ENCODE data around the gene DCP1A. TPM values are rescaled to one million over a fixed set of nuclear protein-coding genes. Genes with fewer than 3 reads are reported as not detected.

The DCP1A gene
- total RNA-seq, 2 experiments from 2014 or later = 21.8 to 23.2 TPM

DNA sequence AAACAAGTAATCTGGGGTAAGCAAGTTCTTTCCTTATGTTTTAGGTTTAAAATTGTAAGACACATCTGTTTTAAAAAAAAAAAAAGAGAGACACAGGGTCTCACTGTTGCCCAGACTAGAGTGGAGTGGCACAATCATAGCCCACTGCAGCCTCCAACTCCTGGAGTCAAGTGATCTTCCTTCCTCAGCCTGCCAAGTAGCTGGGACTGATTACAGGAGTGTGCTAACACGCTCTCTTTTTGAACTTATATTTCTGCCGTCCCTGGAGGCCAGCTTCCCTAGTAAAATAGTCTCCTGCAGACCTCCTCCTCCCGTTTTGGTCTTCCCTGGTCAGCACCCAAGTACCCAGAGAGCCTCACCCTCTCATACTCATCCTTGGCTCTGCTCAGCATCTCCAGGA lies 35.5 kb downstream of the DCP1A start:
- BruUV-seq (replicated peaks) = no TSS peak
- no peak for TF ChIP-seq EZH2phosphoT487 (IDR thresholded peaks at IDR 0.05; ENCODE audit: borderline replicate concordance, low read depth, low read length)
- TF ChIP-seq CTCF (conservative IDR thresholded peaks at IDR 0.05; ENCODE audit: low read length) = no peak

GRCh38 chr3:53303957-53304356 lies 43.4 kb downstream of the DCP1A start:
- Histone ChIP-seq H2AFZ (ENCODE audit: low read length) (no peak overlapping the region), H3K9me2 (ENCODE audit: insufficient read depth, low read length) (no peaks in the 10 kb centered on the region), H3K36me3 (ENCODE audit: insufficient read depth, low read length) (peaks cover 64% of the 10 kb centered on the region), H3K4me3 (ENCODE audit: low read depth, low read length, poor library complexity, severe bottlenecking) (no peak overlapping the region), H4K20me1 (ENCODE audit: insufficient read depth, low read length) (no peaks in the 10 kb centered on the region), H3K4me2 (ENCODE audit: low read length) (no peak overlapping the region), H3K4me1 (ENCODE audit: insufficient read depth, low read length, poor library complexity, severe bottlenecking) (no peaks in the 10 kb centered on the region), H3K79me2 (ENCODE audit: insufficient read depth, low read depth, low read length) (no peaks in the 10 kb centered on the region), H3K9me3 (ENCODE audit: low read length) (no peaks in the 10 kb centered on the region), H3K27ac (ENCODE audit: low read depth, low read length, poor library complexity, severe bottlenecking) (no peak overlapping the region)
- TF ChIP-seq CTCF (conservative IDR thresholded peaks at IDR 0.05; ENCODE audit: low read length) (no peak), EZH2phosphoT487 (IDR thresholded peaks at IDR 0.05; ENCODE audit: borderline replicate concordance, low read depth, low read length) (no peak)
- DNase-seq (ENCODE audit: low spot score) = no peak
- intact Hi-C loops (cut with micrococcal nuclease; ENCODE audit: unreplicated experiment) = no loop called here
- BruUV-seq (replicated peaks) = no TSS peak
- CTCF ChIA-PET (ENCODE audit: unreplicated experiment) = interaction anchor here (0.5 kb wide), 1 partner anchor 12 kb away, joined by 6 read pairs; no protein-coding TSS in a partner anchor
- POLR2A ChIA-PET = no interaction called here

More for the DNA sequence above, 35.5 kb downstream of the DCP1A start:
- Histone ChIP-seq H3K9me3 (ENCODE audit: low read length) (no peaks in the 10 kb centered on the region), H4K20me1 (ENCODE audit: insufficient read depth, low read length) (no peaks in the 10 kb centered on the region), H3K36me3 (ENCODE audit: insufficient read depth, low read length) (peaks cover 82% of the 10 kb centered on the region), H3K4me2 (ENCODE audit: low read length) (no peak overlapping the region), H3K4me1 (ENCODE audit: insufficient read depth, low read length, poor library complexity, severe bottlenecking) (peaks cover 6% of the 10 kb centered on the region), H2AFZ (ENCODE audit: low read length) (no peak overlapping the region), H3K79me2 (ENCODE audit: insufficient read depth, low read depth, low read length) (no peaks in the 10 kb centered on the region), H3K4me3 (ENCODE audit: low read depth, low read length, poor library complexity, severe bottlenecking) (no peak overlapping the region), H3K27ac (ENCODE audit: low read depth, low read length, poor library complexity, severe bottlenecking) (no peak overlapping the region), H3K9me2 (ENCODE audit: insufficient read depth, low read length) (no peaks in the 10 kb centered on the region)
- intact Hi-C loops (cut with micrococcal nuclease; ENCODE audit: unreplicated experiment) = no loop called here
- CTCF ChIA-PET (ENCODE audit: unreplicated experiment) = no interaction called here
- POLR2A ChIA-PET = no interaction called here
- no peak for DNase-seq (ENCODE audit: low spot score)

GRCh38 chr3:53303549-53303948 lies 43.8 kb downstream of the DCP1A start:
- no TSS peak for BruUV-seq (replicated peaks)
- TF ChIP-seq EZH2phosphoT487 (IDR thresholded peaks at IDR 0.05; ENCODE audit: borderline replicate concordance, low read depth, low read length) (no peak), CTCF (conservative IDR thresholded peaks at IDR 0.05; ENCODE audit: low read length) (no peak)
- Histone ChIP-seq H2AFZ (ENCODE audit: low read length) (no peak overlapping the region), H3K79me2 (ENCODE audit: insufficient read depth, low read depth, low read length) (no peaks in the 10 kb centered on the region), H3K4me1 (ENCODE audit: insufficient read depth, low read length, poor library complexity, severe bottlenecking) (no peaks in the 10 kb centered on the region), H3K9me3 (ENCODE audit: low read length) (no peaks in the 10 kb centered on the region), H3K4me2 (ENCODE audit: low read length) (no peak overlapping the region), H3K9me2 (ENCODE audit: insufficient read depth, low read length) (no peaks in the 10 kb centered on the region), H3K4me3 (ENCODE audit: low read depth, low read length, poor library complexity, severe bottlenecking) (no peak overlapping the region), H4K20me1 (ENCODE audit: insufficient read depth, low read length) (no peaks in the 10 kb centered on the region), H3K27ac (ENCODE audit: low read depth, low read length, poor library complexity, severe bottlenecking) (no peak overlapping the region), H3K36me3 (ENCODE audit: insufficient read depth, low read length) (peaks cover 64% of the 10 kb centered on the region)
- POLR2A ChIA-PET = no interaction called here
- DNase-seq (ENCODE audit: low spot score) = no peak
- intact Hi-C loops (cut with micrococcal nuclease; ENCODE audit: unreplicated experiment) = no loop called here
- CTCF ChIA-PET (ENCODE audit: unreplicated experiment) = interaction anchor here (0.5 kb wide), 1 partner anchor 11 kb away, joined by 6 read pairs; no protein-coding TSS in a partner anchor

Measured in OCI-LY7 (cell line).